ENCODE measurements around the gene NFATC2.

Gene NFATC2

GRCh38 chr20:51514249-51514648 lies 28.3 kb downstream of the NFATC2 start:
- DNase-seq (ENCODE audit: low spot score): no peak

- no peak for DNase-seq (ENCODE audit: low spot score)
These were observed 29.0 kb downstream of the NFATC2 start for GRCh38 chr20:51513545-51513944.

GRCh38 chr20:51512645-51513044 lies 29.9 kb downstream of the NFATC2 start:
- no peak for DNase-seq (ENCODE audit: low spot score)

- no peak for DNase-seq (ENCODE audit: low spot score)
These were observed 30.5 kb downstream of the NFATC2 start for GRCh38 chr20:51511861-51512619.

GRCh38 chr20:51510936-51511605 lies 31.4 kb downstream of the NFATC2 start:
- no peak for DNase-seq (ENCODE audit: low spot score)

- no peak for DNase-seq (ENCODE audit: low spot score)
These were observed 32.4 kb downstream of the NFATC2 start for GRCh38 chr20:51510169-51510568.

- DNase-seq (ENCODE audit: low spot score): no peak
These were observed 33.3 kb downstream of the NFATC2 start for GRCh38 chr20:51509208-51509607.

GRCh38 chr20:51508780-51509179 lies 33.7 kb downstream of the NFATC2 start:
- DNase-seq (ENCODE audit: low spot score): no peak

GRCh38 chr20:51508158-51508557 lies 34.4 kb downstream of the NFATC2 start:
- DNase-seq (ENCODE audit: low spot score): no peak

- DNase-seq (ENCODE audit: low spot score): no peak
These were observed 35.1 kb downstream of the NFATC2 start for GRCh38 chr20:51507216-51508036.

GRCh38 chr20:51506527-51507215 lies 35.8 kb downstream of the NFATC2 start:
- DNase-seq (ENCODE audit: low spot score): no peak

GRCh38 chr20:51505566-51505965 lies 37.0 kb downstream of the NFATC2 start:
- DNase-seq (ENCODE audit: low spot score): no peak

- DNase-seq (ENCODE audit: low spot score): no peak
These were observed 39.1 kb downstream of the NFATC2 start for GRCh38 chr20:51503376-51503775.

GRCh38 chr20:51500936-51501335 lies 41.6 kb downstream of the NFATC2 start:
- no peak for DNase-seq (ENCODE audit: low spot score)

- DNase-seq (ENCODE audit: low spot score): peak; percentile 80
These were observed 42.2 kb downstream of the NFATC2 start for GRCh38 chr20:51500311-51500710.

GRCh38 chr20:51498765-51499540 lies 43.6 kb downstream of the NFATC2 start:
- DNase-seq (ENCODE audit: low spot score): no peak

GRCh38 chr20:51497542-51498467 lies 44.7 kb downstream of the NFATC2 start:
- DNase-seq (ENCODE audit: low spot score): peak; percentile 54

GRCh38 chr20:51496964-51497363 lies 45.6 kb downstream of the NFATC2 start:
- DNase-seq (ENCODE audit: low spot score): no peak

GRCh38 chr20:51495921-51496545 lies 46.5 kb downstream of the NFATC2 start:
- DNase-seq (ENCODE audit: low spot score): no peak

GRCh38 chr20:51495291-51495690 lies 47.2 kb downstream of the NFATC2 start:
- DNase-seq (ENCODE audit: low spot score): no peak
